B cell (primary cell): ENCODE results near the gene CMIP. TPM values are rescaled to one million over a fixed set of nuclear protein-coding genes. Genes with fewer than 3 reads are reported as not detected.

ENCODE experiments used
- ATAC-seq: fragments of 200-7000 bp; cut with Tn5 transposase; one replicate; pipeline ENCODE4 v1.10.0; 2021; ENCODE audit warnings: low read depth, mild to moderate bottlenecking, moderate number of reproducible peaks, moderate library complexity
- CTCF ChIA-PET: fragments of 350-600 bp; sonication (Branson Sonifier 250); formaldehyde crosslinking; loops from one replicate; lab custom pipeline; 2021; ENCODE audit warnings: antibody characterized with exemption, inconsistent platforms; lab: Charles Lee
- POLR2A ChIA-PET: fragments of 350-600 bp; sonication (Branson Sonifier 250); formaldehyde crosslinking; loops from one replicate; lab custom pipeline; 2021; ENCODE audit warnings: antibody characterized with exemption; lab: Charles Lee
- DNase-seq: peaks from one replicate; pipeline ENCODE4 v3.0.0; 2013
- H2AFZ ChIP-seq: 2 replicates; pipeline ENCODE4 v1.6.1; 2012; ENCODE audit warnings: mild to moderate bottlenecking, low read depth, low read length; ENCODE audit not compliant: insufficient read depth, poor library complexity, severe bottlenecking
- H3K27ac ChIP-seq, 2 donors: 1 replicate in 1 of 2; 2 replicates in 1 of 2; pipeline ENCODE4 v1.5.1; 2012 to 2013; ENCODE audit warnings: low read length in 2 of 2, mild to moderate bottlenecking in 2 of 2, moderate library complexity in 1 of 2
- H3K27me3 ChIP-seq, 4 experiments: fragments of 200-600 bp in 1 of 4; sonication (generic) in 1 of 4; replicated peaks in 1 of 4; 1 replicate in 2 of 4; 2 replicates in 2 of 4; pipeline versions ENCODE4 v1.6.1 to v1.7.0; 2013 to 2016; ENCODE audit warnings: low read length in 3 of 4, mild to moderate bottlenecking in 2 of 4, mixed read lengths in 1 of 4, moderate library complexity in 1 of 4; ENCODE audit not compliant: insufficient read depth in 4 of 4, control insufficient read depth in 3 of 4; ENCODE audit errors: control extremely low read depth in 1 of 4
- H3K36me3 ChIP-seq, 2 experiments: replicated peaks in 1 of 2; 1 replicate in 1 of 2; 2 replicates in 1 of 2; pipeline versions ENCODE4 v1.6.1 to v1.7.1; 2013; ENCODE audit warnings: low read length in 1 of 2; ENCODE audit not compliant: insufficient read depth in 2 of 2, control insufficient read depth in 1 of 2; ENCODE audit errors: control extremely low read depth in 1 of 2, extremely low read depth in 1 of 2
- H3K4me1 ChIP-seq, 2 donors: fragments of 200-600 bp in 1 of 2; sonication (generic) in 1 of 2; 1 replicate in 1 of 2; 2 replicates in 1 of 2; pipeline versions ENCODE4 v1.5.1 to v1.6.1; 2013 to 2017; ENCODE audit warnings: low read length in 2 of 2; ENCODE audit not compliant: control insufficient read depth in 2 of 2, insufficient read depth in 2 of 2
- H3K4me2 ChIP-seq: replicated peaks from 2 replicates; pipeline ENCODE3; 2012; ENCODE audit warnings: mild to moderate bottlenecking, low read depth, low read length; ENCODE audit not compliant: poor library complexity, severe bottlenecking
- H3K4me3 ChIP-seq, 5 experiments: fragments of 200-600 bp in 1 of 5; sonication (generic) in 1 of 5; 1 replicate in 3 of 5; 2 replicates in 2 of 5; pipeline versions ENCODE4 v1.5.1 to v1.7.0; 2011 to 2016; ENCODE audit warnings: low read length in 4 of 5, mild to moderate bottlenecking in 4 of 5, low read depth in 2 of 5, control low read depth in 1 of 5, moderate library complexity in 1 of 5; ENCODE audit not compliant: insufficient read depth in 1 of 5; ENCODE audit errors: control extremely low read depth in 1 of 5, extremely low read depth in 1 of 5
- H3K79me2 ChIP-seq: fragments of 200-600 bp; sonication (generic); one replicate; pipeline ENCODE4 v1.6.0; 2016; ENCODE audit warnings: low read length; ENCODE audit not compliant: control insufficient read depth, insufficient read depth
- H3K9ac ChIP-seq: fragments of 200-600 bp; sonication (generic); 2 replicates; pipeline ENCODE4 v1.6.1; 2017; ENCODE audit warnings: mild to moderate bottlenecking, low read length, moderate library complexity
- H3K9me3 ChIP-seq, 3 donors: one replicate each; pipeline versions ENCODE4 v1.6.1 to v1.7.1; 2013; ENCODE audit warnings: low read length in 2 of 3; ENCODE audit not compliant: control insufficient read depth in 2 of 3, insufficient read depth in 1 of 3; ENCODE audit errors: control extremely low read depth in 1 of 3
- H4K20me1 ChIP-seq: 2 replicates; pipeline ENCODE4 v1.6.0; 2012; ENCODE audit warnings: mild to moderate bottlenecking, low read length; ENCODE audit not compliant: insufficient read depth, control insufficient read depth, poor library complexity, severe bottlenecking
- H3K27ac Mint-ChIP-seq: one replicate; pipeline ENCODE4 v1.8.0; 2021; ENCODE audit warnings: mixed read lengths
- H3K27me3 Mint-ChIP-seq: one replicate; pipeline ENCODE4 v1.8.0; 2021; ENCODE audit warnings: mixed read lengths
- H3K4me1 Mint-ChIP-seq: one replicate; pipeline ENCODE4 v1.8.0; 2021; ENCODE audit warnings: mixed read lengths
- H3K4me3 Mint-ChIP-seq: one replicate; pipeline ENCODE4 v1.8.0; 2021; ENCODE audit warnings: mixed read lengths
- H3K9me3 Mint-ChIP-seq: one replicate; pipeline ENCODE4 v1.8.0; 2022; ENCODE audit warnings: mixed read lengths; ENCODE audit not compliant: insufficient read depth
- CTCF ChIP-seq: fragments of 200-600 bp; IDR thresholded peaks from one replicate; pipeline ENCODE4 v1.8.0; 2022; ENCODE audit warnings: antibody characterized with exemption, mild to moderate bottlenecking
- EZH2 ChIP-seq: IDR thresholded peaks from 2 replicates; pipeline ENCODE4 v1.6.1; 2012; ENCODE audit warnings: borderline replicate concordance, low read depth, mild to moderate bottlenecking, moderate library complexity, low read length; ENCODE audit not compliant: insufficient read depth, poor library complexity, severe bottlenecking
- WGBS: methylation state at CpG from one replicate; pipeline ENCODE4 v1.1.5; 2013; ENCODE audit warnings: missing lambda C conversion rate; ENCODE audit not compliant: insufficient coverage; 5-methylcytosine and 5-hydroxymethylcytosine counted together
- intact Hi-C: fragments of 100-400 bp; cut with micrococcal nuclease; formaldehyde crosslinking; loops from one replicate; pipeline ENCODE4 v1.10.0; 2022
- polyA plus RNA-seq: library from polyadenylated mRNA; depleted of rRNA; stranded (reverse); fragments of >200 nt; gene quantifications from 2 replicates; pipeline ENCODE4 v1.2.3, GENCODE V29; 2012
- total RNA-seq, 2 donors: library from RNA; stranded (reverse); fragments of 120-200 nt in 1 of 2; gene quantifications; 1 replicate in 1 of 2; 2 replicates in 1 of 2; pipeline versions ENCODE4 v1.2.3 to v1.2.4, GENCODE V29; 2013 to 2022

CMIP gene
- total and polyA plus RNA-seq, 2 donors (not counting 1 experiment from before 2014, with no cell fraction given), result 27.1 to 155 TPM

- Histone ChIP-seq H3K79me2 (peaks cover 99% of the 10 kb centered on the region), H3K4me3 (no peak overlapping the region), H3K27me3 (no peaks in the 10 kb centered on the region), H3K36me3 (peaks cover 0 to 18% of the 10 kb centered on the region in 2 experiments), H4K20me1 (peaks cover 78% of the 10 kb centered on the region), H2AFZ (no peak overlapping the region), H3K4me1 (no peaks in the 10 kb centered on the region), H3K4me2 (no peak overlapping the region), H3K9ac (no peak overlapping the region), H3K27ac (no peak overlapping the region), H3K9me3 (no peaks in the 10 kb centered on the region)
- H3K27ac Mint-ChIP-seq, result no peak overlapping the region
- intact Hi-C loops, result loop anchor here (10.0 kb wide), 1 partner anchor 58 kb away; no protein-coding TSS in a partner anchor
- no peak for DNase-seq
- TF ChIP-seq EZH2 (no peak), CTCF (no peak)
- no peaks in the 10 kb centered on the region for H3K9me3 Mint-ChIP-seq
- ChIA-PET POLR2A (interaction anchor here (0.5 kb wide), 1 partner anchor 173 kb away, joined by 3 read pairs; no protein-coding TSS in a partner anchor), CTCF (no interaction called here)
- H3K4me1 Mint-ChIP-seq, result peaks cover 21% of the 10 kb centered on the region
- no peak overlapping the region for H3K4me3 Mint-ChIP-seq
- H3K27me3 Mint-ChIP-seq, result no peaks in the 10 kb centered on the region
- ATAC-seq, result no peak
- whole genome bisulfite sequencing, result 95% methylated on average over 11 of the region's 11 CpGs
Observed at GRCh38 chr16:81592353-81592866, 147.8 kb downstream of the CMIP start.

- peaks cover 20% of the 10 kb centered on the region for H3K4me1 Mint-ChIP-seq
- no peak overlapping the region for H3K27ac ChIP-seq
- no peaks in the 10 kb centered on the region for H3K27me3 ChIP-seq
- 96% methylated on average over 13 of the region's 16 CpGs for WGBS
- intact Hi-C loops, result loop anchor here (10.0 kb wide), 1 partner anchor 59 kb away; no protein-coding TSS in a partner anchor
- ATAC-seq (no peak), DNase-seq (no peak)
- peaks cover 0 to 15% of the 10 kb centered on the region in 2 experiments for H3K36me3 ChIP-seq
- ChIA-PET POLR2A (no interaction called here), CTCF (no interaction called here)
- no peak for TF ChIP-seq EZH2
- no peak for TF ChIP-seq CTCF
- no peak overlapping the region for H2AFZ ChIP-seq
- no peak overlapping the region for H3K4me3 Mint-ChIP-seq
- H3K4me3 ChIP-seq, result no peak overlapping the region
- H3K9me3 ChIP-seq, result no peaks in the 10 kb centered on the region
- H3K79me2 ChIP-seq, result peaks cover 99% of the 10 kb centered on the region
- H3K27me3 Mint-ChIP-seq, result no peaks in the 10 kb centered on the region
- H4K20me1 ChIP-seq, result peaks cover 78% of the 10 kb centered on the region
- no peak overlapping the region for H3K27ac Mint-ChIP-seq
- H3K9me3 Mint-ChIP-seq, result no peaks in the 10 kb centered on the region
- no peaks in the 10 kb centered on the region for H3K4me1 ChIP-seq
- H3K4me2 ChIP-seq, result no peak overlapping the region
- no peak overlapping the region for H3K9ac ChIP-seq
Observed at GRCh38 chr16:81593481-81593880, 148.9 kb downstream of the CMIP start.
